ENCODE measurements around the gene KLK8. TPM values are rescaled to one million over a fixed set of nuclear protein-coding genes. Genes with fewer than 3 reads are reported as not detected.

KLK8 gene
- not detected in 2 replicates for total RNA-seq

GRCh38 chr19:51001515-51001914 is at the start of gene KLK8:
KLK8 (minus strand) TSS chr19:51001604; CDS start chr19:51001167, 437 bp downstream.

GRCh38 chr19:51034704-51035103 is 33.3 kb upstream of the KLK8 start, which contains the start of gene KLK12:
KLK12 (minus strand) TSS chr19:51035002; CDS start chr19:51034621, 381 bp downstream.

GRCh38 chr19:51026554-51026831 is 25.1 kb upstream of the KLK8 start, which contains the start of gene KLK11:
KLK11 (minus strand) TSS chr19:51026616; CDS start chr19:51025631, 985 bp downstream.

GRCh38 chr19:51019544-51019925 is 18.1 kb upstream of the KLK8 start, which contains the start of gene KLK10:
KLK10 (minus strand) TSS chr19:51019709; CDS start chr19:51019130, 579 bp downstream.

GRCh38 chr19:50983625-50984292 is 17.6 kb downstream of the KLK8 start, which contains the start of gene KLK7:
KLK7 (minus strand) TSS chr19:50983917; CDS start chr19:50982399, 1,518 bp downstream.

GRCh38 chr19:50969413-50969760 is 32.0 kb downstream of the KLK8 start, which contains the start of gene KLK6:
KLK6 (minus strand) TSS chr19:50969591; CDS start chr19:50968104, 1,487 bp downstream.

GRCh38 chr19:50952910-50953309 is 48.5 kb downstream of the KLK8 start, which contains the start of gene KLK5:
KLK5 (minus strand) TSS chr19:50953038; CDS start chr19:50952657, 381 bp downstream.

Other genes with a start within 250 kb of the KLK8 start
- gene GPR32, start 231.1 kb downstream of the KLK8 start, total RNA-seq, result not detected in 2 replicates
- not detected in 2 replicates for gene ACP4, start 211.2 kb downstream of the KLK8 start, total RNA-seq
- gene KLK1, start 177.8 kb downstream of the KLK8 start, total RNA-seq, result 0.37 TPM in 1 of 2 replicates, not detected in the other
- not detected in 2 replicates for gene KLK15, start 168.0 kb downstream of the KLK8 start, total RNA-seq
- not detected in 2 replicates for gene KLK3, start 146.7 kb downstream of the KLK8 start, total RNA-seq
- gene KLK2, start 128.2 kb downstream of the KLK8 start, total RNA-seq, result 0.37 TPM in 1 of 2 replicates, not detected in the other
- not detected in 2 replicates for gene KLK4, start 90.2 kb downstream of the KLK8 start, total RNA-seq
- gene KLK5, start 48.6 kb downstream of the KLK8 start, total RNA-seq, result not detected in 2 replicates
- not detected in 2 replicates for gene KLK6, start 32.0 kb downstream of the KLK8 start, total RNA-seq
- not detected in 2 replicates for gene KLK7, start 17.7 kb downstream of the KLK8 start, total RNA-seq
- not detected in 2 replicates for gene KLK10, start 18.1 kb upstream of the KLK8 start, total RNA-seq
- not detected in 2 replicates for gene KLK11, start 25.0 kb upstream of the KLK8 start, total RNA-seq
- not detected in 2 replicates for gene KLK12, start 33.4 kb upstream of the KLK8 start, total RNA-seq
- gene KLK13, start 63.5 kb upstream of the KLK8 start, total RNA-seq, result not detected in 2 replicates
- not detected in 2 replicates for gene KLK14, start 81.3 kb upstream of the KLK8 start, total RNA-seq
- 7.6 and 7.7 TPM in 2 replicates for gene CTU1, start 106.8 kb upstream of the KLK8 start, total RNA-seq
- gene SIGLEC9, start 123.3 kb upstream of the KLK8 start, total RNA-seq, result under 0.01 TPM in 1 of 2 replicates, not detected in the other
- gene SIGLEC7, start 140.7 kb upstream of the KLK8 start, total RNA-seq, result not detected in 2 replicates
- gene CD33, start 223.5 kb upstream of the KLK8 start, total RNA-seq, result not detected in 2 replicates
- not detected in 2 replicates for gene SIGLECL1, start 249.5 kb upstream of the KLK8 start, total RNA-seq

All from subcutaneous preadipocyte (primary cell).